Panc1 (cell line): Measurements from ENCODE around the gene CHRNB1. TPM values are rescaled to one million over a fixed set of nuclear protein-coding genes. Genes with fewer than 3 reads are reported as not detected.

Experiments used
- ATAC-seq: fragments of 200-7000 bp; cut with Tn5 transposase; 2 replicates; pipeline ENCODE4 v1.9.1; 2020; ENCODE audit warnings: mild to moderate bottlenecking, moderate library complexity
- BruUV-seq: library from RNA; stranded (reverse); fragments of 400-500 nt; replicated peaks from 2 replicates; lab custom pipeline; 2021; lab: Mats Ljungman, UMichigan
- CTCF ChIA-PET: fragments of 300-600 bp; sonication (Branson Sonifier 250); formaldehyde crosslinking; loops from one replicate; lab custom pipeline; 2022; ENCODE audit warnings: antibody characterized with exemption; lab: Charles Lee
- POLR2A ChIA-PET: fragments of 300-600 bp; sonication (Branson Sonifier 250); formaldehyde crosslinking; loops from one replicate; lab custom pipeline; 2022; ENCODE audit warnings: antibody characterized with exemption; lab: Charles Lee
- DNase-seq: peaks from one replicate; pipeline ENCODE4 v3.0.0-alpha.2; 2010; ENCODE audit warnings: low read depth, low spot score
- H3K27ac ChIP-seq: 2 replicates; pipeline ENCODE4 v1.5.1; 2011; ENCODE audit warnings: mild to moderate bottlenecking, low read length, inconsistent platforms
- H3K27me3 ChIP-seq: fragments of 200-500 bp; sonication (Bioruptor generic); 2 replicates; pipeline ENCODE4 v1.6.0; 2014; ENCODE audit warnings: low read length, inconsistent platforms; ENCODE audit not compliant: control insufficient read depth, insufficient read depth
- H3K36me3 ChIP-seq: fragments of 200-500 bp; sonication (Bioruptor generic); 2 replicates; pipeline ENCODE4 v1.5.1; 2014; ENCODE audit warnings: inconsistent platforms, mild to moderate bottlenecking, low read length, moderate library complexity; ENCODE audit not compliant: control insufficient read depth, insufficient read depth
- H3K4me1 ChIP-seq: 2 replicates; pipeline ENCODE4 v1.5.1; 2011; ENCODE audit warnings: inconsistent platforms, mild to moderate bottlenecking, low read length, moderate library complexity; ENCODE audit not compliant: control insufficient read depth, insufficient read depth
- H3K4me3 ChIP-seq, 2 experiments: 2 replicates each; pipeline ENCODE4 v1.5.1; 2011 to 2012; ENCODE audit warnings: low read depth in 2 of 2, low read length in 2 of 2, mild to moderate bottlenecking in 2 of 2, inconsistent platforms in 1 of 2, moderate library complexity in 1 of 2
- H3K9me3 ChIP-seq: fragments of 200-500 bp; sonication (Bioruptor generic); 2 replicates; pipeline ENCODE4 v1.5.1; 2014; ENCODE audit warnings: low read depth, mild to moderate bottlenecking, inconsistent platforms, low read length, moderate library complexity; ENCODE audit not compliant: control insufficient read depth, insufficient read depth
- POLR2AphosphoS5 ChIP-seq: IDR thresholded peaks from 2 replicates; pipeline ENCODE4 v1.6.1; 2012; ENCODE audit warnings: mild to moderate bottlenecking, low read depth, low read length, moderate library complexity
- SIN3A ChIP-seq: IDR thresholded peaks from 2 replicates; pipeline ENCODE4 v1.6.1; 2012; ENCODE audit warnings: low read depth, mild to moderate bottlenecking, low read length, moderate library complexity, borderline replicate concordance; ENCODE audit not compliant: insufficient read depth
- TCF7L2 ChIP-seq: IDR thresholded peaks from 2 replicates; pipeline ENCODE4 v1.6.1; 2011; ENCODE audit warnings: mild to moderate bottlenecking, low read depth, low read length, inconsistent platforms
- in situ Hi-C: cut with HindIII; loops from 2 replicates; pipeline ENCODE4 v1.10.0; 2016; ENCODE audit warnings: low sequenced_read_pairs, low pct_unique_long_range_greater_than_20kb
- intact Hi-C: fragments of 100-400 bp; cut with micrococcal nuclease; formaldehyde crosslinking; loops from one replicate; pipeline ENCODE4 v1.10.0; 2022; ENCODE audit not compliant: unreplicated experiment
- total RNA-seq: library from RNA; stranded (reverse); gene quantifications from one replicate; pipeline ENCODE4 v1.2.1, GENCODE V29; 2021; ENCODE audit not compliant: unreplicated experiment
- TF ChIP-seq, protein P1 (sequence below): fragments of 450-650 bp; IDR thresholded peaks from 2 replicates; pipeline ENCODE4 v1.5.1; 2017; ENCODE audit warnings: mild to moderate bottlenecking
- TF ChIP-seq, protein P2 (sequence below), 2 experiments: IDR thresholded peaks; 2 replicates each; pipeline ENCODE4 v1.6.1; 2011 to 2012; ENCODE audit warnings: low read depth in 2 of 2, control low read depth in 1 of 2, low read length in 1 of 2, mild to moderate bottlenecking in 1 of 2, moderate library complexity in 1 of 2; ENCODE audit not compliant: insufficient read depth in 1 of 2

CHRNB1 gene
- total RNA-seq, 1 experiment from 2014 or later, result 14.3 TPM

- no peaks in the 10 kb centered on the region for H3K9me3 ChIP-seq
- H3K4me3 ChIP-seq, result peak overlapping the region in 1 of 2 experiments; percentile 51; a peak in 1 of 4 replicates
- peaks cover 12% of the 10 kb centered on the region for H3K4me1 ChIP-seq
- DNase-seq (no peak), ATAC-seq (no peak)
- no peak for TF ChIP-seq TCF7L2
- TF ChIP-seq, protein P1, sequence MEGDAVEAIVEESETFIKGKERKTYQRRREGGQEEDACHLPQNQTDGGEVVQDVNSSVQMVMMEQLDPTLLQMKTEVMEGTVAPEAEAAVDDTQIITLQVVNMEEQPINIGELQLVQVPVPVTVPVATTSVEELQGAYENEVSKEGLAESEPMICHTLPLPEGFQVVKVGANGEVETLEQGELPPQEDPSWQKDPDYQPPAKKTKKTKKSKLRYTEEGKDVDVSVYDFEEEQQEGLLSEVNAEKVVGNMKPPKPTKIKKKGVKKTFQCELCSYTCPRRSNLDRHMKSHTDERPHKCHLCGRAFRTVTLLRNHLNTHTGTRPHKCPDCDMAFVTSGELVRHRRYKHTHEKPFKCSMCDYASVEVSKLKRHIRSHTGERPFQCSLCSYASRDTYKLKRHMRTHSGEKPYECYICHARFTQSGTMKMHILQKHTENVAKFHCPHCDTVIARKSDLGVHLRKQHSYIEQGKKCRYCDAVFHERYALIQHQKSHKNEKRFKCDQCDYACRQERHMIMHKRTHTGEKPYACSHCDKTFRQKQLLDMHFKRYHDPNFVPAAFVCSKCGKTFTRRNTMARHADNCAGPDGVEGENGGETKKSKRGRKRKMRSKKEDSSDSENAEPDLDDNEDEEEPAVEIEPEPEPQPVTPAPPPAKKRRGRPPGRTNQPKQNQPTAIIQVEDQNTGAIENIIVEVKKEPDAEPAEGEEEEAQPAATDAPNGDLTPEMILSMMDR, result no peak
- TF ChIP-seq, protein P2, sequence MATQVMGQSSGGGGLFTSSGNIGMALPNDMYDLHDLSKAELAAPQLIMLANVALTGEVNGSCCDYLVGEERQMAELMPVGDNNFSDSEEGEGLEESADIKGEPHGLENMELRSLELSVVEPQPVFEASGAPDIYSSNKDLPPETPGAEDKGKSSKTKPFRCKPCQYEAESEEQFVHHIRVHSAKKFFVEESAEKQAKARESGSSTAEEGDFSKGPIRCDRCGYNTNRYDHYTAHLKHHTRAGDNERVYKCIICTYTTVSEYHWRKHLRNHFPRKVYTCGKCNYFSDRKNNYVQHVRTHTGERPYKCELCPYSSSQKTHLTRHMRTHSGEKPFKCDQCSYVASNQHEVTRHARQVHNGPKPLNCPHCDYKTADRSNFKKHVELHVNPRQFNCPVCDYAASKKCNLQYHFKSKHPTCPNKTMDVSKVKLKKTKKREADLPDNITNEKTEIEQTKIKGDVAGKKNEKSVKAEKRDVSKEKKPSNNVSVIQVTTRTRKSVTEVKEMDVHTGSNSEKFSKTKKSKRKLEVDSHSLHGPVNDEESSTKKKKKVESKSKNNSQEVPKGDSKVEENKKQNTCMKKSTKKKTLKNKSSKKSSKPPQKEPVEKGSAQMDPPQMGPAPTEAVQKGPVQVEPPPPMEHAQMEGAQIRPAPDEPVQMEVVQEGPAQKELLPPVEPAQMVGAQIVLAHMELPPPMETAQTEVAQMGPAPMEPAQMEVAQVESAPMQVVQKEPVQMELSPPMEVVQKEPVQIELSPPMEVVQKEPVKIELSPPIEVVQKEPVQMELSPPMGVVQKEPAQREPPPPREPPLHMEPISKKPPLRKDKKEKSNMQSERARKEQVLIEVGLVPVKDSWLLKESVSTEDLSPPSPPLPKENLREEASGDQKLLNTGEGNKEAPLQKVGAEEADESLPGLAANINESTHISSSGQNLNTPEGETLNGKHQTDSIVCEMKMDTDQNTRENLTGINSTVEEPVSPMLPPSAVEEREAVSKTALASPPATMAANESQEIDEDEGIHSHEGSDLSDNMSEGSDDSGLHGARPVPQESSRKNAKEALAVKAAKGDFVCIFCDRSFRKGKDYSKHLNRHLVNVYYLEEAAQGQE (IDR thresholded peaks at IDR 0.05; ENCODE audit: insufficient read depth in 1 of 2, low read depth in 2 of 2, low read length in 1 of 2), result no peak
- no peak for TF ChIP-seq SIN3A
- TF ChIP-seq POLR2AphosphoS5, result no peak
- ChIA-PET CTCF (no interaction called here), POLR2A (interaction anchor here (0.5 to 0.6 kb wide), 2 partner anchors 34 to 45 kb away, joined by 4 to 18 read pairs; partner anchors contain the start of gene POLR2A)
- H3K27ac ChIP-seq, result no peak overlapping the region
- in situ Hi-C loops (no loop called here), intact Hi-C loops (loop anchor here (10.0 kb wide), 1 partner anchor 84 kb away; the partner anchor contains the start of genes KCTD11 and TMEM95)
- no TSS peak for BruUV-seq
- H3K27me3 ChIP-seq, result no peaks in the 10 kb centered on the region
- H3K36me3 ChIP-seq, result no peaks in the 10 kb centered on the region
Observed at GRCh38 chr17:7438656-7439460, 6.0 kb upstream of the CHRNB1 start.

DNA sequence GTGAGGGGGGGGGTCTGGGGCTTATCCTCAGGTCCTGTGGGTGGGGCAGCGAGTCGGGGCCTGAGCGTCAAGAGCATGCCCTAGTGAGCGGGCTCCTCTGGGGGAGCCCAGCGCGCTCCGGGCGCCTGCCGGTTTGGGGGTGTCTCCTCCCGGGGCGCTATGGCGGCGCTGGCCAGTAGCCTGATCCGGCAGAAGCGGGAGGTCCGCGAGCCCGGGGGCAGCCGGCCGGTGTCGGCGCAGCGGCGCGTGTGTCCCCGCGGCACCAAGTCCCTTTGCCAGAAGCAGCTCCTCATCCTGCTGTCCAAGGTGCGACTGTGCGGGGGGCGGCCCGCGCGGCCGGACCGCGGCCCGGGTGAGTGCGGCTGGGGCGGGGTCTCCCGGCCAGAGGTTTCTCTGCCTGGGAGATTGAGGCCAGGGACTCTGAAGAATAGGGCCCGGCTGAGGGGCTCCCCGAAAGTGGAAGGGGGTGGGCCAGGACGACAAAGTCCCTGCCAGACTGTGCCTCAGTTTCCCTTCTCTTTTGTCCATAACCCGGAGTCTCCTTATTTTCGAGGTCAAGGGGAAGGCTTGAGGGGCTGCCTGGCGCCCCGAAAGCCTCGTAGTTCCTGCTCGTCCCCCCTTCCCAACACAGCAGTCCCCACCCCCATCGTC, 5.3 kb upstream of the CHRNB1 start, which contains the start of gene FGF11:
TSS of gene FGF11 (plus strand) at position 51 of the 651 bp plus-strand sequence. CDS start at position 160, 109 bp downstream.
- no TSS peak for BruUV-seq
- no peaks in the 10 kb centered on the region for H3K9me3 ChIP-seq
- POLR2A ChIA-PET, result interaction anchor here (0.6 kb wide), 1 partner anchor 45 kb away, joined by 4 read pairs; the partner anchor contains the start of gene POLR2A
- peak within 1 kb of the TSS; percentile 70 for H3K27ac ChIP-seq
- in situ Hi-C loops, result no loop called here
- ATAC-seq, result no peak
- TF ChIP-seq POLR2AphosphoS5 (0 out of 2 replicates have a peak, but pooled peaks have one; percentile 30), SIN3A (no peak), TCF7L2 (no peak)
- TF ChIP-seq, protein P2 (IDR thresholded peaks at IDR 0.05; ENCODE audit: insufficient read depth in 1 of 2, low read depth in 2 of 2, low read length in 1 of 2), result no peak
- TF ChIP-seq, protein P1, result no peak
- intact Hi-C loops, result loop anchor here (10.0 kb wide), 1 partner anchor 85 kb away; the partner anchor contains the start of genes KCTD11 and TMEM95
- DNase-seq, result no peak
- peak within 1 kb of the TSS; percentile 51 to 73 for H3K4me3 ChIP-seq
- peaks cover 17% of the 10 kb centered on the region for H3K4me1 ChIP-seq
- no peaks in the 10 kb centered on the region for H3K36me3 ChIP-seq
- no peaks in the 10 kb centered on the region for H3K27me3 ChIP-seq
- CTCF ChIA-PET, result no interaction called here
